Activated CD8-positive, alpha-beta memory T cell treated with anti-CD3 and anti-CD28 coated beads for 36 hours (primary cell): ENCODE measurements around the gene STAP1. TPM values are rescaled to one million over a fixed set of nuclear protein-coding genes. Genes with fewer than 3 reads are reported as not detected.
"Not testable (repeated sequence)": the region's sequence is repeated elsewhere in the genome, so short reads cannot be mapped to it uniquely, and the experiment has no call there.

Source experiments
- CTCF ChIA-PET: fragments of 350-600 bp; sonication (Branson Sonifier 250); formaldehyde crosslinking; loops from one replicate; lab custom pipeline; 2021; ENCODE audit warnings: antibody characterized with exemption; lab: Charles Lee
- POLR2A ChIA-PET: fragments of 350-600 bp; sonication (Branson Sonifier 250); formaldehyde crosslinking; loops from one replicate; lab custom pipeline; 2021; ENCODE audit warnings: antibody characterized with exemption; lab: Charles Lee
- total RNA-seq, 2 experiments: library from RNA; stranded (reverse); gene quantifications; one replicate each; pipeline ENCODE4 v1.2.3, GENCODE V29; 2021

The STAP1 gene
- total RNA-seq, 2 experiments from 2014 or later, result 1.0 to 1.6 TPM

GRCh38 chr4:67552146-67552792 lies 6.3 kb upstream of the STAP1 start:
- POLR2A ChIA-PET, result interaction anchor here (0.6 kb wide), 1 partner anchor 769 kb away, joined by 10 read pairs; no protein-coding TSS in a partner anchor
- CTCF ChIA-PET, result not testable (repeated sequence)

- ChIA-PET CTCF (no interaction called here), POLR2A (no interaction called here)
Measured at GRCh38 chr4:67554096-67554495, 4.4 kb upstream of the STAP1 start.

GRCh38 chr4:67555447-67555846 lies 3.1 kb upstream of the STAP1 start:
- CTCF ChIA-PET, result no interaction called here
- POLR2A ChIA-PET, result no interaction called here

- CTCF ChIA-PET, result no interaction called here
- POLR2A ChIA-PET, result no interaction called here
Measured at GRCh38 chr4:67556436-67556835, 2.1 kb upstream of the STAP1 start.

- CTCF ChIA-PET, result no interaction called here
- POLR2A ChIA-PET, result no interaction called here
Measured at GRCh38 chr4:67565284-67565683, 6.8 kb downstream of the STAP1 start.

GRCh38 chr4:67566335-67566734 lies 7.8 kb downstream of the STAP1 start:
- CTCF ChIA-PET, result no interaction called here

GRCh38 chr4:67568820-67569219 lies 10.3 kb downstream of the STAP1 start:
- ChIA-PET CTCF (no interaction called here), POLR2A (no interaction called here)

More at GRCh38 chr4:67566335-67566734, 7.8 kb downstream of the STAP1 start:
- POLR2A ChIA-PET, result no interaction called here

- CTCF ChIA-PET, result no interaction called here
- POLR2A ChIA-PET, result no interaction called here
Measured at GRCh38 chr4:67570537-67570936, 12.0 kb downstream of the STAP1 start.

- ChIA-PET POLR2A (no interaction called here), CTCF (no interaction called here)
Measured at GRCh38 chr4:67571975-67572374, 13.4 kb downstream of the STAP1 start.

GRCh38 chr4:67573193-67573592 lies 14.7 kb downstream of the STAP1 start:
- ChIA-PET CTCF (no interaction called here), POLR2A (no interaction called here)

GRCh38 chr4:67575232-67576058 lies 16.9 kb downstream of the STAP1 start:
- CTCF ChIA-PET, result no interaction called here
- POLR2A ChIA-PET, result no interaction called here

- ChIA-PET CTCF (no interaction called here), POLR2A (no interaction called here)
Measured at GRCh38 chr4:67576059-67576466, 17.5 kb downstream of the STAP1 start.

- POLR2A ChIA-PET, result no interaction called here
- CTCF ChIA-PET, result no interaction called here
Measured at GRCh38 chr4:67576538-67576937, 18.0 kb downstream of the STAP1 start.

GRCh38 chr4:67580577-67580976 lies 22.1 kb downstream of the STAP1 start:
- CTCF ChIA-PET, result no interaction called here
- POLR2A ChIA-PET, result no interaction called here

- ChIA-PET POLR2A (no interaction called here), CTCF (no interaction called here)
Measured at GRCh38 chr4:67581208-67581857, 22.8 kb downstream of the STAP1 start.

- POLR2A ChIA-PET, result no interaction called here
- CTCF ChIA-PET, result no interaction called here
Measured at GRCh38 chr4:67581913-67582312, 23.4 kb downstream of the STAP1 start.

GRCh38 chr4:67584496-67584895 lies 26.0 kb downstream of the STAP1 start:
- CTCF ChIA-PET, result no interaction called here

GRCh38 chr4:67587156-67587555 lies 28.6 kb downstream of the STAP1 start:
- ChIA-PET POLR2A (no interaction called here), CTCF (no interaction called here)

More at GRCh38 chr4:67584496-67584895, 26.0 kb downstream of the STAP1 start:
- POLR2A ChIA-PET, result no interaction called here

- POLR2A ChIA-PET, result no interaction called here
- CTCF ChIA-PET, result no interaction called here
Measured at GRCh38 chr4:67593741-67594175, 35.2 kb downstream of the STAP1 start.

- ChIA-PET CTCF (interaction anchor here (0.9 kb wide), 1 partner anchor 12 kb away, joined by 3 read pairs; no protein-coding TSS in a partner anchor), POLR2A (no interaction called here)
Measured at GRCh38 chr4:67603310-67604028, 44.9 kb downstream of the STAP1 start.
